Naive thymus-derived CD4-positive, alpha-beta T cell (primary cell): ENCODE data around the gene PTGIR. TPM values are rescaled to one million over a fixed set of nuclear protein-coding genes. Genes with fewer than 3 reads are reported as not detected.

Experiments
- ATAC-seq: fragments of 150-1000 bp; cut with Tn5 transposase; 2 replicates; pipeline ENCODE4 v1.10.0; 2021; ENCODE audit warnings: mild to moderate bottlenecking, moderate library complexity
- CTCF ChIA-PET: fragments of 350-600 bp; sonication (Branson Sonifier 250); formaldehyde crosslinking; loops from one replicate; lab custom pipeline; 2021; ENCODE audit warnings: antibody characterized with exemption; lab: Charles Lee
- POLR2A ChIA-PET: fragments of 350-600 bp; sonication (Branson Sonifier 250); formaldehyde crosslinking; loops from one replicate; lab custom pipeline; 2021; ENCODE audit warnings: antibody characterized with exemption, inconsistent platforms; lab: Charles Lee
- DNase-seq, 9 donors: peaks; one replicate each; pipeline versions ENCODE4 v3.0.0 to v3.0.0-alpha.2; 2020 to 2022; ENCODE audit warnings: mixed read lengths in 1 of 9
- H3K27ac ChIP-seq: one replicate; pipeline ENCODE4 v1.7.0; 2013; ENCODE audit warnings: mild to moderate bottlenecking, low read depth, low read length, moderate library complexity
- H3K27me3 ChIP-seq, 2 donors: one replicate each; pipeline ENCODE4 v1.7.0; 2013; ENCODE audit warnings: low read length in 2 of 2, mild to moderate bottlenecking in 2 of 2, moderate library complexity in 2 of 2; ENCODE audit not compliant: control insufficient read depth in 2 of 2, insufficient read depth in 2 of 2
- H3K36me3 ChIP-seq, 3 experiments: 1 replicate in 2 of 3; 2 replicates in 1 of 3; pipeline ENCODE4 v1.7.0; 2013; ENCODE audit warnings: low read length in 3 of 3, mild to moderate bottlenecking in 3 of 3, moderate library complexity in 1 of 3; ENCODE audit not compliant: insufficient read depth in 3 of 3, control insufficient read depth in 2 of 3
- H3K4me1 ChIP-seq, 2 donors: one replicate each; pipeline ENCODE4 v1.7.0; 2013; ENCODE audit warnings: low read length in 2 of 2, mild to moderate bottlenecking in 2 of 2, moderate library complexity in 1 of 2; ENCODE audit not compliant: control insufficient read depth in 2 of 2, insufficient read depth in 2 of 2
- H3K4me3 ChIP-seq: 2 replicates; pipeline ENCODE4 v1.7.0; 2013; ENCODE audit warnings: mild to moderate bottlenecking, low read length
- H3K9me3 ChIP-seq, 3 experiments: 1 replicate in 2 of 3; 2 replicates in 1 of 3; pipeline ENCODE4 v1.7.0; 2013; ENCODE audit warnings: low read length in 3 of 3; ENCODE audit not compliant: control insufficient read depth in 2 of 3
- H3K27ac Mint-ChIP-seq, 9 donors: one replicate each; pipeline ENCODE4 v1.8.0; 2020 to 2022; ENCODE audit warnings: mixed read lengths in 9 of 9, mild to moderate bottlenecking in 8 of 9, moderate library complexity in 5 of 9, inconsistent platforms in 2 of 9
- H3K27me3 Mint-ChIP-seq, 5 donors: one replicate each; pipeline ENCODE4 v1.8.0; 2021 to 2022; ENCODE audit warnings: mixed read lengths in 5 of 5, mild to moderate bottlenecking in 1 of 5
- H3K36me3 Mint-ChIP-seq, 5 donors: one replicate each; pipeline ENCODE4 v1.8.0; 2020 to 2022; ENCODE audit warnings: mixed read lengths in 5 of 5, mild to moderate bottlenecking in 3 of 5, inconsistent platforms in 1 of 5
- H3K4me1 Mint-ChIP-seq, 7 donors: one replicate each; pipeline ENCODE4 v1.8.0; 2020 to 2022; ENCODE audit warnings: mixed read lengths in 7 of 7, mild to moderate bottlenecking in 3 of 7, inconsistent platforms in 1 of 7
- H3K4me3 Mint-ChIP-seq, 10 donors: one replicate each; pipeline ENCODE4 v1.8.0; 2020 to 2022; ENCODE audit warnings: mild to moderate bottlenecking in 10 of 10, mixed read lengths in 10 of 10, moderate library complexity in 6 of 10, inconsistent platforms in 2 of 10
- H3K9me3 Mint-ChIP-seq, 11 donors: one replicate each; pipeline ENCODE4 v1.8.0; 2020 to 2022; ENCODE audit warnings: mixed read lengths in 11 of 11, mild to moderate bottlenecking in 4 of 11, inconsistent platforms in 1 of 11, moderate library complexity in 1 of 11
- intact Hi-C, 2 donors: fragments of 100-400 bp; cut with micrococcal nuclease; formaldehyde crosslinking; loops; one replicate each; pipeline ENCODE4 v1.15.1; 2023
- polyA plus RNA-seq, 2 donors: library from polyadenylated mRNA; unstranded; fragments of 300-500 nt; fragmentation: Illumina TruSeq; gene quantifications; one replicate each; pipeline ENCODE4 v1.2.3, GENCODE V29; 2021
- total RNA-seq, 6 experiments: library from RNA in 5 of 6; stranded (reverse) in 5 of 6; gene quantifications; 1 replicate in 5 of 6; 2 replicates in 1 of 6; pipeline ENCODE4 v1.2.3 and lab custom pipeline; 2021 to 2026

The PTGIR gene
- total and polyA plus RNA-seq, 7 experiments from 2014 or later = 4.2 to 99.1 (median 5.1) TPM

DNA sequence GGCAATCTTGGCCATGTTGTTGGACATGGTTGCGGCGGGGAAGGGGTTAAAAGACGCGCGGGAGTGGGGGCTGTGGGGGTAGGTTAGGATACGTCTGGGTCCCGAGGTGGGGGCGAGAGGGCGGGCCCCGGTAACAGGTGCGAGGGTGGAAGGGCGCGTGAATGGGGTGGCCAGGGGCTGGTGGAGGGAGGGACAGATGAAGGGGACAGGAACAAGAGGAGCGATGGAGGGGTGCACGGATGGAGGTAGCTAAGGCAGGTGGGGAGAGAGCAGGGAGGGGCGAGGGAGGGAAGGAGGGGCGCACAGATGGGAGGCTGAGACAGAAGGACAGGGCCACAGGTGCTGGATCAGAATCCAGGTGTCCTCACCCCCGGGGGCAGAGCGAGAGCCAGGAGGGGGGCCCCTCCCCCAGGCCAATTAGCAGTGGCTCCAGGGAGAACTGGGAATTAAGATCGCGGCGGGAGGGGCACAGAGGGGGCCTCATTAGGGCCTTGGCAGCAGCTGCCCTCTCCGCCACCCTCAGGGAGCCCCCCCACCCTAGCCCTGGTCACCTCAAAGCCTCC is 9.8 kb upstream of the PTGIR start:
- peak overlapping the region; percentile 40 for H3K4me3 ChIP-seq
- H3K27me3 ChIP-seq = no peaks in the 10 kb centered on the region
- H3K4me1 ChIP-seq = peaks cover 28% of the 10 kb centered on the region in 2 donors
- peaks cover 0 to 3% (median 0%) of the 10 kb centered on the region in 5 donors for H3K36me3 Mint-ChIP-seq
- intact Hi-C loops = loop anchor here (1.0 to 5.0 kb wide), 6 partner anchors 20 to 1227 kb away; partner anchors contain the start of genes DACT3 (in 2 of the 2), POLR1G (in 1 of the 2), PPP1R13L (in 1 of the 2) and ZC3H4 (in 1 of the 2)
- ChIA-PET POLR2A (interaction anchor here (1.9 to 5.2 kb wide), 5 partner anchors 13 to 34 kb away, joined by 6 to 40 read pairs (median 23); partner anchors contain the start of genes CALM3 and DACT3), CTCF (interaction anchor here (1.6 to 2.2 kb wide), 2 partner anchors 20 to 23 kb away, joined by 5 to 7 read pairs; no protein-coding TSS in a partner anchor)
- peak overlapping the region; percentile 44 for H3K27ac ChIP-seq
- peaks cover 10 to 31% (median 22%) of the 10 kb centered on the region in 7 donors for H3K4me1 Mint-ChIP-seq
- no peaks in the 10 kb centered on the region for H3K9me3 ChIP-seq
- H3K27ac Mint-ChIP-seq = peak overlapping the region in 3 of 9 donors; percentile 66 to 96 (median 84)
- H3K9me3 Mint-ChIP-seq = no peaks in the 10 kb centered on the region
- no peak for DNase-seq
- no peak for ATAC-seq
- peak overlapping the region in 9 of 10 donors; percentile 32 to 90 (median 87) for H3K4me3 Mint-ChIP-seq
- H3K36me3 ChIP-seq = no peaks in the 10 kb centered on the region
- peaks cover 0 to 13% (median 0%) of the 10 kb centered on the region in 5 donors for H3K27me3 Mint-ChIP-seq

DNA sequence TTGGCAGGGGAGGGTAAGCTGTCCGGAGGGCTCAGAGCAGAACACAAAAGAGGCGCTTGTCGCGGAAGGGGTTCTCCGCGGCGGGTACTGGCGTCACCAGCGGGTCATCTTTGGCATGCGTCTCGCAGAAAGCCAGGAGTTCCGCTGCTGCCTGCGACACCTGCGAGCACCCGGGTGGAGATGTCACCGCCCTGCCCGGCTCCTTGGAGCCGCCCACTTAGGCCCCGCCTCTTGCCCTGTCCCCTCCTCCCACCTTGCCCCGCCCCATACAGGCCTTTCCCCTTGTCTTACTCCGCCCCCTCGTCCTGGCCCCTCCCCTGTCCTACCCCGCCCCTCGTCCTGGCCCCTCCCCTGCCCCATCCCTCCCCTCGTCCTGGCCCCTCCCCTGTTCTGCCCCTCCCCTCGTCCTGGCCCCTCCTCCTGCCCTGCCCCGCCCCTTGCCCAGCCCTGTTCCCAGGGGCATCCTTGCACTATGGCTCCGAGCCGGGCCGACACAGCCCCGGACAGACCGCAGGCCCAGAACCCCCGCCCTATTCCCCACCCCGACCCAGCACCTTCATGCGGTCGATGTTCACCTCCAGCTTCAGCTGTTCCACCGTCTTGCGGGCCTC is 9.3 kb upstream of the PTGIR start:
- intact Hi-C loops = loop anchor here (1.0 to 5.0 kb wide), 6 partner anchors 20 to 1227 kb away; partner anchors contain the start of genes DACT3 (in 2 of the 2), POLR1G (in 1 of the 2), PPP1R13L (in 1 of the 2) and ZC3H4 (in 1 of the 2)
- H3K36me3 Mint-ChIP-seq = peaks cover 0 to 3% (median 0%) of the 10 kb centered on the region in 5 donors
- Histone ChIP-seq H3K9me3 (no peaks in the 10 kb centered on the region), H3K4me3 (peak overlapping the region; percentile 62), H3K27ac (peak overlapping the region; percentile 90), H3K36me3 (no peaks in the 10 kb centered on the region), H3K27me3 (no peaks in the 10 kb centered on the region), H3K4me1 (peaks cover 22 to 23% of the 10 kb centered on the region in 2 donors)
- peaks cover 10 to 32% (median 23%) of the 10 kb centered on the region in 7 donors for H3K4me1 Mint-ChIP-seq
- no peaks in the 10 kb centered on the region for H3K9me3 Mint-ChIP-seq
- H3K27ac Mint-ChIP-seq = peak overlapping the region in 8 of 9 donors; percentile 66 to 98 (median 94)
- ATAC-seq (peak; percentile 91), DNase-seq (peak; percentile 86 to 99 (median 97))
- peak overlapping the region in 9 of 10 donors; percentile 81 to 90 (median 87) for H3K4me3 Mint-ChIP-seq
- H3K27me3 Mint-ChIP-seq = peaks cover 0 to 13% (median 0%) of the 10 kb centered on the region in 5 donors
- ChIA-PET POLR2A (interaction anchor here (0.7 to 5.2 kb wide), 9 partner anchors 10 to 683 kb away, joined by 3 to 40 read pairs (median 15); partner anchors contain the start of genes CALM3, DACT3 and PTGIR), CTCF (interaction anchor here (1.6 to 2.2 kb wide), 3 partner anchors 16 to 22 kb away, joined by 5 to 7 read pairs (median 7); no protein-coding TSS in a partner anchor)

- Histone ChIP-seq H3K9me3 (no peaks in the 10 kb centered on the region), H3K4me1 (peaks cover 15 to 20% of the 10 kb centered on the region in 2 donors), H3K27ac (peak overlapping the region; percentile 90), H3K27me3 (no peaks in the 10 kb centered on the region), H3K4me3 (peak overlapping the region; percentile 62), H3K36me3 (no peaks in the 10 kb centered on the region)
- ChIA-PET POLR2A (interaction anchor here (0.7 to 5.2 kb wide), 10 partner anchors 9 to 1938 kb away, joined by 3 to 40 read pairs (median 10); partner anchors contain the start of genes CALM3, DACT3, PTGIR and ZC3H4), CTCF (interaction anchor here (1.6 to 2.2 kb wide), 3 partner anchors 15 to 21 kb away, joined by 5 to 7 read pairs (median 7); no protein-coding TSS in a partner anchor)
- Mint-ChIP-seq H3K27ac (peak overlapping the region in 7 of 9 donors; percentile 66 to 98 (median 96)), H3K9me3 (no peaks in the 10 kb centered on the region), H3K4me1 (peaks cover 10 to 35% (median 26%) of the 10 kb centered on the region in 7 donors), H3K36me3 (peaks cover 0 to 3% (median 0%) of the 10 kb centered on the region in 5 donors), H3K4me3 (peak overlapping the region in 9 of 10 donors; percentile 59 to 90 (median 87)), H3K27me3 (peaks cover 0 to 13% (median 0%) of the 10 kb centered on the region in 5 donors)
- DNase-seq = no peak
- no peak for ATAC-seq
- intact Hi-C loops = loop anchor here in 1 of 2 donors (5.0 kb wide), 1 partner anchor 1226 kb away; the partner anchor contains the start of genes POLR1G and PPP1R13L
These were observed 8.2 kb upstream of the PTGIR start for GRCh38 chr19:46633130-46633529.

GRCh38 chr19:46631481-46631880 is 6.6 kb upstream of the PTGIR start:
- CTCF ChIA-PET = interaction anchor here (0.9 to 2.3 kb wide), 5 partner anchors 10 to 19 kb away, joined by 3 to 8 read pairs (median 3); no protein-coding TSS in a partner anchor
- H3K9me3 Mint-ChIP-seq = no peaks in the 10 kb centered on the region
- peaks cover 14 to 41% (median 35%) of the 10 kb centered on the region in 7 donors for H3K4me1 Mint-ChIP-seq
- H3K27me3 Mint-ChIP-seq = peaks cover 0 to 13% (median 0%) of the 10 kb centered on the region in 5 donors
- no peak overlapping the region for H3K4me3 ChIP-seq
- H3K36me3 Mint-ChIP-seq = peaks cover 0 to 3% (median 0%) of the 10 kb centered on the region in 5 donors
- DNase-seq (no peak), ATAC-seq (no peak)
- H3K4me1 ChIP-seq = peaks cover 10 to 13% of the 10 kb centered on the region in 2 donors
- H3K27ac ChIP-seq = no peak overlapping the region
- no peaks in the 10 kb centered on the region for H3K27me3 ChIP-seq
- H3K36me3 ChIP-seq = no peaks in the 10 kb centered on the region
- no peak overlapping the region for H3K4me3 Mint-ChIP-seq
- intact Hi-C loops = loop anchor here in 1 of 2 donors (5.0 kb wide), 1 partner anchor 1224 kb away; the partner anchor contains the start of genes POLR1G and PPP1R13L
- peak overlapping the region in 3 of 9 donors; percentile 14 to 73 (median 19) for H3K27ac Mint-ChIP-seq
- POLR2A ChIA-PET = interaction anchor here (1.2 to 5.2 kb wide), 6 partner anchors 10 to 30 kb away, joined by 4 to 40 read pairs (median 20); partner anchors contain the start of gene CALM3
- H3K9me3 ChIP-seq = no peaks in the 10 kb centered on the region

DNA sequence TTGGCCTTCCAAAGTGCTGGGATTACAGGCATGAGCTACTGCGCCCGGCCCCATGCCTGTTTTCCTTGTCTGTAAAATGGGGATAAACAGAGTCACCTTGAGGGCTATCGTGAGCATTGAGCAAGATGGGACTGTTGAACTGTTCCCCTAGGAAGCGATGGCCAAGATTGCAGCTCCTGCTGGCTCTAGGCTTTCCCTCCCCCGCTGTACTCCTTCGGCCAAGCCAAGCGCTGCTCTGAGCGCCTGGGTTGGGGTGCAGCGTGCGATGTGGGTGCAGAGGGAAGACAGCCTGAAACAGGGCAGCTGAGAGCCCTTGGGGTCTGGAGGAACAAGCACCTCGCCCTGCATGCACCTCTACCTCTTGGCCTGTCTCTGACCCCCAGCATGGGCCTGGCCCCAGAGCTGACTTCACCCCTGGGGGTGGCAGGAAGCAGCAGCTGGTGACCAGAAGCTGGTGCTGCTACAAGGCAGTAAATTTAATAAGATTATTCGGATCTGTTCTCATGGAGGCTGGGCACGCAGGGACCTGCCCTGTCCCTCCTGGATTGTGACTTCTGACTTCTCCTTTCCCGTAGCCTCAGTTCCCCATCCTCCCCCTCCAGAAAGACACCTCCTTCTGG is 5.8 kb upstream of the PTGIR start:
- Mint-ChIP-seq H3K4me3 (no peak overlapping the region), H3K4me1 (peaks cover 14 to 41% (median 35%) of the 10 kb centered on the region in 7 donors), H3K9me3 (no peaks in the 10 kb centered on the region), H3K36me3 (peaks cover 0 to 3% (median 0%) of the 10 kb centered on the region in 5 donors), H3K27ac (no peak overlapping the region), H3K27me3 (peaks cover 0 to 11% (median 0%) of the 10 kb centered on the region in 5 donors)
- intact Hi-C loops = loop anchor here in 1 of 2 donors (5.0 kb wide), 1 partner anchor 1223 kb away; the partner anchor contains the start of genes POLR1G and PPP1R13L
- CTCF ChIA-PET = interaction anchor here (0.9 to 2.3 kb wide), 7 partner anchors 9 to 18 kb away, joined by 3 to 8 read pairs (median 3); no protein-coding TSS in a partner anchor
- H3K4me3 ChIP-seq = no peak overlapping the region
- H3K4me1 ChIP-seq = peaks cover 10 to 13% of the 10 kb centered on the region in 2 donors
- no peak overlapping the region for H3K27ac ChIP-seq
- DNase-seq = no peak
- H3K9me3 ChIP-seq = no peaks in the 10 kb centered on the region
- POLR2A ChIA-PET = interaction anchor here (0.9 to 5.2 kb wide), 5 partner anchors 9 to 19 kb away, joined by 4 to 40 read pairs (median 23); no protein-coding TSS in a partner anchor
- no peak for ATAC-seq
- H3K27me3 ChIP-seq = no peaks in the 10 kb centered on the region
- no peaks in the 10 kb centered on the region for H3K36me3 ChIP-seq
